A549 (cell line): ENCODE measurements around the gene MORC3.

ENCODE experiments used
- CTCF ChIP-seq: fragments of >200 bp; sonication (Bioruptor Twin); formaldehyde crosslinking; IDR thresholded peaks from 3 replicates; pipeline ENCODE4 v1.5.1; 2016
- ESRRA ChIP-seq: fragments of 150-350 bp; IDR thresholded peaks from 2 replicates; pipeline ENCODE4 v1.6.1; 2014; ENCODE audit warnings: mild to moderate bottlenecking, low read length, borderline replicate concordance
- HDAC2 ChIP-seq: fragments of 200-600 bp; sonication (generic); IDR thresholded peaks from 2 replicates; pipeline ENCODE4 v1.6.1; 2016
- HMGXB4 ChIP-seq: fragments of 250-450 bp; sonication (Bioruptor Pico); IDR thresholded peaks from 2 replicates; pipeline ENCODE4 v1.5.0; 2021; ENCODE audit warnings: mild to moderate bottlenecking, moderate library complexity, borderline replicate concordance
- JUN ChIP-seq, 2 experiments: fragments of >200 bp; sonication (Bioruptor Twin); formaldehyde crosslinking; IDR thresholded peaks; 2 replicates in 1 of 2; 3 replicates in 1 of 2; pipeline ENCODE4 v1.6.1; 2016 to 2017
- JUNB ChIP-seq: fragments of >200 bp; sonication (Bioruptor Twin); formaldehyde crosslinking; IDR thresholded peaks from 2 replicates; pipeline ENCODE4 v1.6.1; 2016
- MYC ChIP-seq: IDR thresholded peaks from 2 replicates; pipeline ENCODE4 v1.6.1; 2012; ENCODE audit warnings: mild to moderate bottlenecking, inconsistent platforms, low read length, improper control_type of control experiment, borderline replicate concordance
- NFE2L2 ChIP-seq: fragments of 150-350 bp; conservative IDR thresholded peaks from 2 replicates; pipeline ENCODE4 v1.6.1; 2014; ENCODE audit warnings: low read length
- POLR2A ChIP-seq: IDR thresholded peaks from 2 replicates; pipeline ENCODE4 v1.6.1; 2012; ENCODE audit warnings: mild to moderate bottlenecking, low read length
- RFX5 ChIP-seq: fragments of 450-650 bp; IDR thresholded peaks from 2 replicates; pipeline ENCODE4 v1.7.1; 2014; ENCODE audit warnings: antibody characterized with exemption, mild to moderate bottlenecking, moderate library complexity

- TF ChIP-seq HMGXB4 (CRISPR knock-in tag), result no peak
- TF ChIP-seq CTCF, result no peak
- TF ChIP-seq JUNB, result no peak
- TF ChIP-seq NFE2L2, result no peak
- no peak for TF ChIP-seq POLR2A
- TF ChIP-seq HDAC2, result no peak
- no peak for TF ChIP-seq ESRRA
- TF ChIP-seq JUN (IDR thresholded peaks at IDR 0.05), result no peak
- no peak for TF ChIP-seq RFX5
- no peak for TF ChIP-seq MYC
Measured at GRCh38 chr21:36369064-36369685, 49.2 kb downstream of the MORC3 start.
